Fibroblast of mammary gland (primary cell): ENCODE data around the gene EVI5.
"Not testable (repeated sequence)": the region's sequence is repeated elsewhere in the genome, so short reads cannot be mapped to it uniquely, and the experiment has no call there.

Source experiments
- DNase-seq: peaks from one replicate; pipeline ENCODE4 v3.0.0-alpha.2; 2010; ENCODE audit warnings: low read depth
- H3K4me3 ChIP-seq: 2 replicates; pipeline ENCODE4 v1.5.1; 2011; ENCODE audit warnings: low read depth, mild to moderate bottlenecking, low read length, moderate library complexity; ENCODE audit not compliant: control insufficient read depth
- CTCF ChIP-seq: conservative IDR thresholded peaks from 2 replicates; pipeline ENCODE4 v1.5.1; 2011; ENCODE audit warnings: low read depth, low read length, inconsistent platforms; ENCODE audit not compliant: control insufficient read depth, insufficient read depth

The EVI5 gene

GRCh38 chr1:92784021-92784638 lies 778 bp downstream of the EVI5 start:
- peak overlapping the region; percentile 73 for H3K4me3 ChIP-seq
- peak; percentile 68 for DNase-seq
- no peak for TF ChIP-seq CTCF

GRCh38 chr1:92783550-92783949 lies 1.4 kb downstream of the EVI5 start:
- peak; percentile 39 for DNase-seq
- peak overlapping the region; percentile 73 for H3K4me3 ChIP-seq

- TF ChIP-seq CTCF: no peak
- H3K4me3 ChIP-seq: no peak overlapping the region
- DNase-seq: no peak
Observed at GRCh38 chr1:92778376-92778775, 6.5 kb downstream of the EVI5 start.

- TF ChIP-seq CTCF: no peak
- H3K4me3 ChIP-seq: no peak overlapping the region
- DNase-seq: no peak
Observed at GRCh38 chr1:92774407-92774806, 10.5 kb downstream of the EVI5 start.

- not testable (repeated sequence) for H3K4me3 ChIP-seq, DNase-seq
Observed at GRCh38 chr1:92773749-92774148, 11.2 kb downstream of the EVI5 start.

GRCh38 chr1:92769856-92770255 lies 15.1 kb downstream of the EVI5 start:
- H3K4me3 ChIP-seq: no peak overlapping the region
- TF ChIP-seq CTCF: no peak
- no peak for DNase-seq

GRCh38 chr1:92768915-92769314 lies 16.0 kb downstream of the EVI5 start:
- DNase-seq: no peak

More at GRCh38 chr1:92768915-92769314, 16.0 kb downstream of the EVI5 start:
- TF ChIP-seq CTCF: no peak
- H3K4me3 ChIP-seq: no peak overlapping the region
